Lung (tissue), 12 donors: ENCODE measurements around the gene GFRA3. TPM values are rescaled to one million over a fixed set of nuclear protein-coding genes. Genes with fewer than 3 reads are reported as not detected.

Experiments used
- ATAC-seq: fragments of 200-7000 bp; cut with Tn5 transposase; one replicate; pipeline ENCODE4 v1.9.1; 2020; ENCODE audit warnings: moderate number of reproducible peaks; ENCODE audit not compliant: insufficient read depth, low FRiP score
- DNase-seq, 3 donors: peaks; one replicate each; pipeline ENCODE4 v3.0.0-alpha.2; 2013 to 2017
- H3K27ac ChIP-seq, 2 donors: one replicate each; pipeline ENCODE4 v1.5.1; 2013; ENCODE audit warnings: mild to moderate bottlenecking in 2 of 2, moderate library complexity in 2 of 2, control low read depth in 1 of 2, inconsistent platforms in 1 of 2, low read depth in 1 of 2, low read length in 1 of 2
- H3K27me3 ChIP-seq, 3 donors: one replicate each; pipeline ENCODE4 v1.5.1; 2013; ENCODE audit warnings: low read length in 2 of 3; ENCODE audit not compliant: control insufficient read depth in 3 of 3, insufficient read depth in 3 of 3
- H3K36me3 ChIP-seq, 4 donors: one replicate each; pipeline ENCODE4 v1.5.1; 2013; ENCODE audit warnings: low read length in 4 of 4, mild to moderate bottlenecking in 1 of 4, moderate library complexity in 1 of 4; ENCODE audit not compliant: control insufficient read depth in 4 of 4, insufficient read depth in 4 of 4
- H3K4me1 ChIP-seq, 5 donors: one replicate each; pipeline ENCODE4 v1.5.1; 2013; ENCODE audit warnings: low read length in 5 of 5, mild to moderate bottlenecking in 2 of 5, moderate library complexity in 1 of 5; ENCODE audit not compliant: control insufficient read depth in 5 of 5, insufficient read depth in 5 of 5
- H3K4me3 ChIP-seq: one replicate; pipeline ENCODE4 v1.5.1; 2013; ENCODE audit warnings: mild to moderate bottlenecking, control low read depth, moderate library complexity
- H3K9ac ChIP-seq, 2 donors: one replicate each; pipeline ENCODE4 v1.5.1; 2013; ENCODE audit warnings: low read length in 2 of 2, control low read depth in 1 of 2; ENCODE audit not compliant: insufficient read depth in 1 of 2
- H3K9me3 ChIP-seq, 4 donors: one replicate each; pipeline ENCODE4 v1.5.1; 2013; ENCODE audit warnings: low read length in 3 of 4, mild to moderate bottlenecking in 1 of 4, moderate library complexity in 1 of 4; ENCODE audit not compliant: control insufficient read depth in 4 of 4, insufficient read depth in 3 of 4
- CTCF ChIP-seq: IDR thresholded peaks from 2 replicates; pipeline ENCODE4 v1.5.1; 2012; ENCODE audit warnings: mild to moderate bottlenecking; ENCODE audit errors: control extremely low read depth, extremely low read depth
- WGBS, 2 donors: extraction: QIAGEN DNeasy Blood & Tissue Kit; methylation state at CpG; one replicate each; pipeline ENCODE4 v1.1.7; 2013; 5-methylcytosine and 5-hydroxymethylcytosine counted together
- polyA plus RNA-seq, 2 donors: library from polyadenylated mRNA; stranded (reverse); fragments of 200-250 nt; gene quantifications; one replicate each; pipeline ENCODE4 v1.2.1, GENCODE V29; 2013
- total RNA-seq, 2 donors: library from RNA; depleted of rRNA in 1 of 2; stranded (reverse); fragments of >200 nt in 1 of 2; gene quantifications; one replicate each; pipeline ENCODE4 v1.2.1, GENCODE V29; 2014 to 2021
- donor health status: control.
- donor health status: control.
- donor health status: Bipolar disorder and iron deficiency.
- donor health status: healthy.
- donor health status: DM: yes; HTN: yes; CAD: no.

GFRA3 gene
- total and polyA plus RNA-seq, 4 donors: 0.11 to 0.57 (median 0.18) TPM; not detected in 1

DNA sequence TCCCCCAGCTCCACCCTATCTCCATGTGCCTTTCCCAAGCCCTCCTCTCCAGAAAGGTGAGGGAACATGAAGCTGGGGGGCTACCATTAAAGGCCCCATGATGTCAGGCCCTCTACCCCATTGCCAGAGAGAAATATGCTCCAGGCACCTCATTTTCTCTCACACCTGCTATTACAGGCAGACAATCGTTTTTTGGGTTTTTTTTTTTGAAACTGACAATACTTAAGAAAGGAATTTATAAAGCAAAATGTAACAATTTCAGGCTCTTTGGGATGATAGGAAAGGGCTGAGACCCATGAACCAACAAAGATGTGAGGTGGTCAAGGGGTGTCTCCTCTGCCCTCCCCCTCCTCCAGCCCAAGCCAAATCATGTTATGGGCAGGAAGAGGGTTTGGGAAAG is 1.5 kb upstream of the GFRA3 start:
- 27 to 44% methylated on average over 1 of the region's 1 CpG for WGBS, 2 donors
- DNase-seq (no peak), ATAC-seq (no peak)
- H3K9me3 ChIP-seq: peaks cover 0 to 2% (median 0%) of the 10 kb centered on the region in 4 donors
- no peak overlapping the region for H3K4me3 ChIP-seq
- peaks cover 2 to 7% (median 3%) of the 10 kb centered on the region in 3 donors for H3K27me3 ChIP-seq
- no peaks in the 10 kb centered on the region for H3K36me3 ChIP-seq
- H3K27ac ChIP-seq: no peak overlapping the region
- TF ChIP-seq CTCF: no peak
- H3K9ac ChIP-seq: no peak overlapping the region
- H3K4me1 ChIP-seq: peaks cover 0 to 22% (median 8%) of the 10 kb centered on the region in 5 donors

DNA sequence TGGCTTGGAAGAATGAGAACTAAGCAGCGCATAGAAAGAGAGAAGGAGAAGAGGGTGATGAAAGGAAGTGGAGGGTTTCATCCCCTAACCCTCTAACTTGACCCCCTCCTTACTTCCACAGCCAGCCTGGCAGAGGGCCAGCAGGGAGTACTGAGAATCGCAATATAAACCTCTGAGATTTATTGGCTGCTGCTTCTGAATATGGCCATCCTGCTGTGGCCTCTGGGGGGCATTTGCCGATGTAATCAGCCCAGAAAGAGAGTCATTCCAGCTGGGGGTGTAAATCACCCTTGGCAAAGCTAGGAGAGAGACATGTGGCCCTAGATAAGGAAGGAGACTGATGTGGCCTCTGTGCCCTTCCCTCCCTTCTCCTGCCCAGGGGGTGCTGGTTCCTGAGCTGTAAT is 960 bp upstream of the GFRA3 start:
- Histone ChIP-seq H3K9me3 (peaks cover 0 to 2% (median 0%) of the 10 kb centered on the region in 4 donors), H3K36me3 (no peaks in the 10 kb centered on the region), H3K4me3 (no peak overlapping the region), H3K27me3 (peaks cover 2 to 7% (median 3%) of the 10 kb centered on the region in 3 donors), H3K9ac (no peak overlapping the region), H3K4me1 (peaks cover 0 to 22% (median 8%) of the 10 kb centered on the region in 5 donors), H3K27ac (no peak overlapping the region)
- TF ChIP-seq CTCF: no peak
- ATAC-seq (no peak), DNase-seq (peak; percentile 52 to 66 (median 63))
- WGBS, 2 donors: 32 to 45% methylated on average over 3 of the region's 3 CpGs

- H3K9me3 ChIP-seq: peaks cover 0 to 2% (median 0%) of the 10 kb centered on the region in 4 donors
- 65 to 71% methylated on average over 5 to 6 of the region's 6 CpGs for WGBS, 2 donors
- ATAC-seq (no peak), DNase-seq (no peak)
- H3K4me1 ChIP-seq: peaks cover 0 to 22% (median 8%) of the 10 kb centered on the region in 5 donors
- H3K36me3 ChIP-seq: no peaks in the 10 kb centered on the region
- H3K27me3 ChIP-seq: peaks cover 2 to 7% (median 3%) of the 10 kb centered on the region in 3 donors
- TF ChIP-seq CTCF: no peak
- H3K4me3 ChIP-seq: no peak overlapping the region
- no peak overlapping the region for H3K9ac ChIP-seq
- H3K27ac ChIP-seq: no peak overlapping the region
Observed at GRCh38 chr5:138273834-138274188, 610 bp downstream of the GFRA3 start.

DNA sequence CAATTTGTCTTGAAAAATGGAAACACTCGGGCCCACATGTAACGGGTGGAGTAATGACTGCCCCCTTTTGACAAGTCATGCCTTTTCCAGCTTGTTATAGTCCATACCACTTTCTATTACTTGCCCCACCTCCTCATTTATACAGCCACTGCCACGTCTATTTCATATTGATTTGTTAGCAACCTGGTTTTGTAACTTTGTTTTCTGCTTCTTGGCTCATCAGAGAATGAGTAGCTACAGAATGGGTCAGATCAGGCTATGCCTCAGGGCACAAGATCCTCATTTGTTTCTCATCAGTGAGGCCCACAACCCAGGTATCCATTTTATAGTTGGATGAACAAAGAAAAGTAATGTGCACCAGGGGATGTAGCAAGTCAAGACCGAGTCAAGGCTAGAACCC is 1.7 kb downstream of the GFRA3 start:
- no peak for ATAC-seq
- no peak for DNase-seq
- 90 to 92% methylated on average over 4 of the region's 4 CpGs for WGBS, 2 donors

More for the DNA sequence above, 1.7 kb downstream of the GFRA3 start:
- H3K9ac ChIP-seq: no peak overlapping the region
- peaks cover 0 to 2% (median 0%) of the 10 kb centered on the region in 4 donors for H3K9me3 ChIP-seq
- peaks cover 2 to 7% (median 3%) of the 10 kb centered on the region in 3 donors for H3K27me3 ChIP-seq
- TF ChIP-seq CTCF: no peak
- H3K36me3 ChIP-seq: no peaks in the 10 kb centered on the region
- no peak overlapping the region for H3K4me3 ChIP-seq
- H3K4me1 ChIP-seq: peaks cover 0 to 22% (median 8%) of the 10 kb centered on the region in 5 donors
- no peak overlapping the region for H3K27ac ChIP-seq
